Fibroblast of mammary gland (primary cell): ENCODE measurements around the gene CFAP70.
A peak's percentile ranks its signal among the peaks of the same experiment; 100 is the strongest.

Experiments used
- DNase-seq: peaks from one replicate; pipeline ENCODE4 v3.0.0-alpha.2; 2010; ENCODE audit warnings: low read depth
- H3K4me3 ChIP-seq: 2 replicates; pipeline ENCODE4 v1.5.1; 2011; ENCODE audit warnings: low read depth, mild to moderate bottlenecking, low read length, moderate library complexity; ENCODE audit not compliant: control insufficient read depth
- CTCF ChIP-seq: conservative IDR thresholded peaks from 2 replicates; pipeline ENCODE4 v1.5.1; 2011; ENCODE audit warnings: low read depth, low read length, inconsistent platforms; ENCODE audit not compliant: control insufficient read depth, insufficient read depth

The CFAP70 gene

GRCh38 chr10:73376679-73377078 lies 18.0 kb upstream of the CFAP70 start:
- TF ChIP-seq CTCF = no peak
- no peak for DNase-seq
- no peak overlapping the region for H3K4me3 ChIP-seq

- DNase-seq = no peak
- no peak for TF ChIP-seq CTCF
- no peak overlapping the region for H3K4me3 ChIP-seq
Observed at GRCh38 chr10:73368238-73368637, 9.6 kb upstream of the CFAP70 start.

GRCh38 chr10:73366381-73367298 lies 8.0 kb upstream of the CFAP70 start:
- H3K4me3 ChIP-seq = no peak overlapping the region
- no peak for TF ChIP-seq CTCF
- DNase-seq = no peak

- no peak for TF ChIP-seq CTCF
- no peak for DNase-seq
- H3K4me3 ChIP-seq = no peak overlapping the region
Observed at GRCh38 chr10:73364964-73365363, 6.3 kb upstream of the CFAP70 start.

GRCh38 chr10:73359492-73359891 lies 828 bp upstream of the CFAP70 start:
- DNase-seq = peak; percentile 40
- no peak overlapping the region for H3K4me3 ChIP-seq
- TF ChIP-seq CTCF = no peak

- DNase-seq = no peak
- H3K4me3 ChIP-seq = peak overlapping the region; percentile 88
- TF ChIP-seq CTCF = no peak
Observed at GRCh38 chr10:73357821-73358220, 843 bp downstream of the CFAP70 start.
